D721Med (cell line): ENCODE results near the gene SIN3A.

Source experiments
- DNase-seq: peaks from one replicate; pipeline ENCODE4 v3.0.0; 2011; ENCODE audit warnings: low spot score; ENCODE audit not compliant: insufficient read length
- FAIRE-seq: peaks from 2 replicates; lab custom pipeline; 2011; peaks lifted over from hg19 to GRCh38; lab: Jason Lieb, UNC
- CTCF ChIP-seq: IDR thresholded peaks from 2 replicates; pipeline ENCODE4 v1.5.1; 2012; ENCODE audit warnings: mild to moderate bottlenecking, control low read depth; ENCODE audit not compliant: insufficient read depth; ENCODE audit errors: missing control alignments

Gene SIN3A

GRCh38 chr15:75364881-75365280 lies 86.6 kb downstream of the SIN3A start:
- DNase-seq = no peak
- no peak for FAIRE-seq
- no peak for TF ChIP-seq CTCF

- FAIRE-seq = no peak
- no peak for TF ChIP-seq CTCF
- DNase-seq = no peak
These were observed 87.7 kb downstream of the SIN3A start for GRCh38 chr15:75363786-75364185.

- no peak for TF ChIP-seq CTCF
- DNase-seq (no peak), FAIRE-seq (no peak)
These were observed 88.7 kb downstream of the SIN3A start for GRCh38 chr15:75362642-75363249.

GRCh38 chr15:75361989-75362641 lies 89.4 kb downstream of the SIN3A start:
- DNase-seq = no peak
- FAIRE-seq = no peak
- TF ChIP-seq CTCF = no peak

GRCh38 chr15:75361361-75361988 lies 90.0 kb downstream of the SIN3A start:
- no peak for DNase-seq
- no peak for FAIRE-seq
- TF ChIP-seq CTCF = no peak

GRCh38 chr15:75360856-75361255 lies 90.6 kb downstream of the SIN3A start:
- no peak for DNase-seq
- FAIRE-seq = no peak
- TF ChIP-seq CTCF = no peak

- no peak for DNase-seq
- no peak for FAIRE-seq
- no peak for TF ChIP-seq CTCF
These were observed 91.1 kb downstream of the SIN3A start for GRCh38 chr15:75360391-75360790.
